ENCODE measurements around the gene NR2E1. TPM values are rescaled to one million over a fixed set of nuclear protein-coding genes. Genes with fewer than 3 reads are reported as not detected.

Gene NR2E1
- not detected in 2 replicates for total RNA-seq

DNA sequence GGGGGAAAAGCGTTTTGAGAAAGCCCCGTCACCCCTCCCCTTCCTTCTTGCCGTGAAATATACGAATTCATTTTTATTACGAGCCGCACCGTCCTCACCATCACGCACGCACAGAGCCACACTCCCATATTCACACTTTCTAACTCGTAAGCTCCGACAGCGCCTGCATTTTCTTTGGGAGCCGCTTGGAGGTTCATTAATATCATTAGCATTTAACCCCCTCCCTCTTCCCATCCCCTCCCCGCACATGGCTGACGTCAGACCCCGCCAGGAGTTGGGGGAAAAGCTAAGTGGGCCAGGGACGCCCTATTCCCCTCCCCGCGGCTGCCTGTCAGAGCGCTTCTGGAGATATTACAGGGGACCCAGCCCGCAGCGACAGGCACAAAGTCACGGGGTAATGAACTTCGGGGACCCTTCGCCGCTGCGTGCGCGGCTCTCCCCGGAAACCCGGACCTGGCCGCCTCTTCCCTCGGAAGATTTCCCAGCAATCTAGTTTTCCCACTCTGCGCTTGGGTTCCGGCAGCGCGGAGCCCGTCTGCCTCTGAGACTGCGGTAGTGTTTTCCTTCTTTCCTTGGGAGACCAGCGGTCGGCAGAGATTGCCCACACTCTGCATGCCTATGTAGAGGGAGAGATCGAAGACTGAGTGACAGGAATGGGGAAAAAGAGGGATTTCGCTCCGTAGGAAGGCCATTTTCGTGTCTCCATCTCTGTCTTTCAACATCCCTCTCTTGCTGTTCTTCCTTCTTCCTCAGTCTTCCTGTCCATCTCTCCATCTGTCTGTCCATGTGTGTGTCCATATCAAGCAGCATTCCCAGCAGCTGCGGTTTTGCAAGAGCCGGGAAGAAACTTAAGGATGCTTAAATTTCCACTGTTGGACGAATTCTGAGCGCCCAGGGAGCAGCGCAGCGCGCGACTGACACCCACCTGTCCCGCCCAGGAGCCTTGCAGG lies at the start of gene NR2E1:
TSS of gene NR2E1 (plus strand) at position 309 of the 950 bp plus-strand sequence. CDS start 744 bp downstream, outside the sequence.

Other genes starting within 250 kb of the NR2E1 start
- 18.4 and 24.0 TPM in 2 replicates for gene SEC63, start 207.8 kb upstream of the NR2E1 start, total RNA-seq
- gene OSTM1, start 91.3 kb upstream of the NR2E1 start, total RNA-seq, result 13.9 and 23.3 TPM in 2 replicates
- gene SNX3, start 95.0 kb downstream of the NR2E1 start, total RNA-seq, result 146 and 170 TPM in 2 replicates
- gene AFG1L, start 129.0 kb downstream of the NR2E1 start, total RNA-seq, result 1.7 and 2.6 TPM in 2 replicates

Measured in endothelial cell of coronary artery (primary cell).